HCT116 (cell line): ENCODE measurements around the gene SDCCAG8. TPM values are rescaled to one million over a fixed set of nuclear protein-coding genes. Genes with fewer than 3 reads are reported as not detected.

Experiments
- ATAC-seq: fragments of 200-7000 bp; cut with Tn5 transposase; 2 replicates; pipeline ENCODE4 v1.9.1; 2020; ENCODE audit warnings: mild to moderate bottlenecking, moderate library complexity
- BruUV-seq: library from RNA; stranded (reverse); fragments of 400-500 nt; replicated peaks from 2 replicates; lab custom pipeline; 2021; lab: Mats Ljungman, UMichigan
- CTCF ChIA-PET: fragments of 300-600 bp; sonication (Branson Sonifier 250); formaldehyde crosslinking; loops from one replicate; lab custom pipeline; 2021; ENCODE audit warnings: antibody characterized with exemption; lab: Charles Lee
- POLR2A ChIA-PET: fragments of 300-600, 350-600 bp; sonication (Branson Sonifier 250); formaldehyde crosslinking; loops from one replicate; lab custom pipeline; 2021; ENCODE audit warnings: antibody characterized with exemption; lab: Charles Lee
- RAD21 ChIA-PET, 2 experiments: fragments of 300-600 bp; sonication (Branson Sonifier 250); formaldehyde crosslinking; loops; one replicate each; lab custom pipeline; 2023; ENCODE audit warnings: low total read pairs in 2 of 2; ENCODE audit not compliant: uncharacterized antibody in 2 of 2, unreplicated experiment in 2 of 2, low non-redundant PET in 1 of 2; lab: Charles Lee
- DNase-seq: peaks from one replicate; pipeline ENCODE4 v3.0.0-alpha.2; 2010; ENCODE audit warnings: low read depth, low spot score
- H2AFZ ChIP-seq: fragments of 200-600 bp; shearing (Covaris generic), sonication (generic); 2 replicates; pipeline ENCODE4 v1.6.1; 2017; ENCODE audit warnings: low read depth, mixed run types, mixed read lengths, antibody characterized with exemption, low read length; ENCODE audit not compliant: poor library complexity, severe bottlenecking
- H3K27ac ChIP-seq: 2 replicates; pipeline ENCODE4 v1.5.1; 2012; ENCODE audit warnings: low read depth, low read length
- H3K27me3 ChIP-seq: fragments of 200-600 bp; sonication (generic); 2 replicates; pipeline ENCODE4 v1.6.1; 2016; ENCODE audit warnings: mixed run types, low read length, mixed read lengths; ENCODE audit not compliant: insufficient read depth
- H3K36me3 ChIP-seq, 2 experiments: fragments of 200-500 bp in 1 of 2; fragments of 200-600 bp in 1 of 2; sonication (Bioruptor generic) in 1 of 2; sonication (generic) in 1 of 2; 2 replicates each; pipeline versions ENCODE4 v1.5.1 to v1.6.1; 2014 to 2016; ENCODE audit warnings: low read length in 2 of 2, inconsistent platforms in 1 of 2, mixed read lengths in 1 of 2, mixed run types in 1 of 2; ENCODE audit not compliant: insufficient read depth in 2 of 2, control insufficient read depth in 1 of 2
- H3K4me1 ChIP-seq, 2 experiments: fragments of 200-600 bp in 1 of 2; sonication (generic) in 1 of 2; 2 replicates each; pipeline versions ENCODE4 v1.5.1 to v1.6.1; 2012 to 2017; ENCODE audit warnings: low read length in 2 of 2, inconsistent platforms in 1 of 2, mild to moderate bottlenecking in 1 of 2, mixed read lengths in 1 of 2, mixed run types in 1 of 2, moderate library complexity in 1 of 2; ENCODE audit not compliant: insufficient read depth in 2 of 2, control insufficient read depth in 1 of 2
- H3K4me2 ChIP-seq: fragments of 200-600 bp; sonication (generic); 2 replicates; pipeline ENCODE4 v1.6.1; 2017; ENCODE audit warnings: mixed run types, low read length, mixed read lengths
- H3K4me3 ChIP-seq, 2 experiments: fragments of 200-600 bp in 1 of 2; sonication (generic) in 1 of 2; replicated peaks in 1 of 2; 2 replicates each; pipeline ENCODE4 v1.5.1; 2011 to 2016; ENCODE audit warnings: low read length in 2 of 2, control low read depth in 1 of 2, low read depth in 1 of 2, mild to moderate bottlenecking in 1 of 2, mixed read lengths in 1 of 2, mixed run types in 1 of 2
- H3K79me2 ChIP-seq: fragments of 200-600 bp; sonication (generic); 2 replicates; pipeline ENCODE4 v1.6.1; 2017; ENCODE audit warnings: mild to moderate bottlenecking, mixed run types, low read length, moderate library complexity, mixed read lengths; ENCODE audit not compliant: insufficient read depth
- H3K9ac ChIP-seq: fragments of 200-600 bp; sonication (generic); 2 replicates; pipeline ENCODE4 v1.6.1; 2016; ENCODE audit warnings: low read length, mixed read lengths
- H3K9me2 ChIP-seq: fragments of 200-600 bp; sonication (generic), shearing (Covaris generic); 2 replicates; pipeline ENCODE4 v1.6.1; 2017; ENCODE audit warnings: mixed run types, mild to moderate bottlenecking, moderate library complexity; ENCODE audit not compliant: insufficient read depth
- H3K9me3 ChIP-seq, 2 experiments: fragments of 200-500 bp in 1 of 2; fragments of 200-600 bp in 1 of 2; sonication (Bioruptor generic) in 1 of 2; sonication (generic) in 1 of 2; 2 replicates each; pipeline ENCODE4 v1.6.1; 2014 to 2017; ENCODE audit warnings: low read length in 2 of 2, mixed read lengths in 2 of 2, inconsistent platforms in 1 of 2, low read depth in 1 of 2, mild to moderate bottlenecking in 1 of 2, mixed run types in 1 of 2, moderate library complexity in 1 of 2; ENCODE audit not compliant: control insufficient read depth in 1 of 2, insufficient read depth in 1 of 2
- H4K20me1 ChIP-seq: fragments of 200-600 bp; sonication (generic), shearing (Covaris generic); 2 replicates; pipeline ENCODE4 v1.6.1; 2017; ENCODE audit warnings: mixed run types, mild to moderate bottlenecking, moderate library complexity; ENCODE audit not compliant: insufficient read depth
- CBX3 ChIP-seq: IDR thresholded peaks from 2 replicates; pipeline ENCODE4 v1.6.1; 2012; ENCODE audit warnings: low read depth
- EGR1 ChIP-seq: IDR thresholded peaks from 2 replicates; pipeline ENCODE4 v1.6.1; 2012; ENCODE audit warnings: low read depth
- POLR2A ChIP-seq: IDR thresholded peaks from 2 replicates; pipeline ENCODE4 v1.7.0; 2011; ENCODE audit warnings: borderline replicate concordance; ENCODE audit not compliant: insufficient read depth, insufficient read length; ENCODE audit errors: extremely low read depth
- POLR2AphosphoS5 ChIP-seq: IDR thresholded peaks from 2 replicates; pipeline ENCODE4 v1.6.1; 2011; ENCODE audit warnings: mild to moderate bottlenecking, low read depth, low read length, moderate library complexity
- ZFX ChIP-seq: fragments of 450-650 bp; IDR thresholded peaks from 2 replicates; pipeline ENCODE4 v1.6.1; 2017
- intact Hi-C: fragments of 100-400 bp; cut with micrococcal nuclease; formaldehyde crosslinking; loops from 2 replicates; pipeline ENCODE4 v1.10.0; 2022
- total RNA-seq: library from RNA; stranded (reverse); gene quantifications from one replicate; pipeline ENCODE4 v1.2.1, GENCODE V29; 2021; ENCODE audit not compliant: unreplicated experiment
- TF ChIP-seq, protein P1 (sequence below), 3 experiments: fragments of 200-600 bp in 1 of 3; sonication (generic) in 1 of 3; IDR thresholded peaks in 2 of 3; conservative IDR thresholded peaks in 1 of 3; 2 replicates each; pipeline ENCODE4 v1.5.1; 2012 to 2017; ENCODE audit warnings: low read depth in 2 of 3, low read length in 2 of 3, antibody characterized with exemption in 1 of 3, borderline replicate concordance in 1 of 3, control low read depth in 1 of 3, mild to moderate bottlenecking in 1 of 3, mixed read lengths in 1 of 3, mixed run types in 1 of 3, moderate library complexity in 1 of 3; ENCODE audit not compliant: insufficient read depth in 1 of 3

Gene SDCCAG8
- total RNA-seq, 1 experiment from 2014 or later = 38.2 TPM

DNA sequence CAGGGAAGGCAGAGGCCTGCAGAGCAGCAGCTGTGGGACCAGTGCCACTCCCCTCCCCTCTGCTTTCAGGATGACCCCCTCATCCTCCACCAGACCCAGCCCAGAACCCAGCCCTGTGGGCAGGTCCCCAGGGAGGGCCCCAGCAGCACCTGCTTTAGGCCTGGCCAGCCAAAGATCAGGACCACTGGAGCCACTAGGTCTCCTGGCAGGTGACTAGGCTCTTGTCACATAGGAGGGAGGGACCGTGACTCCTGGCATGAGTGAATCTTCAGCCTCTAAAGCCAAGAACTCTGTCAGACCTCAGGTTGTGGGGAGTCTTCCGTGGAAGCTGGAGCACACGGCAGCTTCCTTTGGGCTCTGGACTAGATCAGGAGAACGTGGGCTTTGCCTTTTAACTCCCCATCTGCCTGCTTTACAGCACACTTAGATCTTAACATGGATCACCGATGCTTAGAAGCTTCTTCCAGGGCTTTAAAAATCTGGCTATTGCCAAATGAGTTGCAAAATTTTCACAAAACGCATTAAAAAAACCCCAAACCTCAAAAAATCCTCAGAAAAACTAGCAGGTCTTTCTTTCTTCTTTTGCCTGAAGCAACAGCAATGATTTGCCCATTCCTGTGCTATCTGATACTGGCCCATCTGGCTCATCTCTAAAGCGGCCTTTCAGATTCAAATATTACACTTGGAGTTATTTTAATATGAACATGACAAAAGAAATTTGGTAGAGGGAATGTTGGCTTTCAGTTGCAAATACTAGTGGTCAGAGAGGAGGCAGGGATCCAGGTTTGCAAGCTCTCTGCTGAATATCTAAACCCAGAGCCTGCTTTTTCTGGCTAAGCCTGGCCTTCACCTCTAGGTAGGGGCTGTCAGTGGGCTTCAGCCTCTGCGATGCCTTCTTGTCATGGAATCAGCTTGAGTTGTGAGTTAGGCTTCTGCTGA is 235.2 kb downstream of the SDCCAG8 start:
- TF ChIP-seq, protein P1, sequence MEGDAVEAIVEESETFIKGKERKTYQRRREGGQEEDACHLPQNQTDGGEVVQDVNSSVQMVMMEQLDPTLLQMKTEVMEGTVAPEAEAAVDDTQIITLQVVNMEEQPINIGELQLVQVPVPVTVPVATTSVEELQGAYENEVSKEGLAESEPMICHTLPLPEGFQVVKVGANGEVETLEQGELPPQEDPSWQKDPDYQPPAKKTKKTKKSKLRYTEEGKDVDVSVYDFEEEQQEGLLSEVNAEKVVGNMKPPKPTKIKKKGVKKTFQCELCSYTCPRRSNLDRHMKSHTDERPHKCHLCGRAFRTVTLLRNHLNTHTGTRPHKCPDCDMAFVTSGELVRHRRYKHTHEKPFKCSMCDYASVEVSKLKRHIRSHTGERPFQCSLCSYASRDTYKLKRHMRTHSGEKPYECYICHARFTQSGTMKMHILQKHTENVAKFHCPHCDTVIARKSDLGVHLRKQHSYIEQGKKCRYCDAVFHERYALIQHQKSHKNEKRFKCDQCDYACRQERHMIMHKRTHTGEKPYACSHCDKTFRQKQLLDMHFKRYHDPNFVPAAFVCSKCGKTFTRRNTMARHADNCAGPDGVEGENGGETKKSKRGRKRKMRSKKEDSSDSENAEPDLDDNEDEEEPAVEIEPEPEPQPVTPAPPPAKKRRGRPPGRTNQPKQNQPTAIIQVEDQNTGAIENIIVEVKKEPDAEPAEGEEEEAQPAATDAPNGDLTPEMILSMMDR (IDR thresholded peaks at IDR 0.05 in 2 of 3, conservative IDR thresholded peaks at IDR 0.05 in 1 of 3; ENCODE audit: borderline replicate concordance in 1 of 3, insufficient read depth in 1 of 3, low read depth in 2 of 3, low read length in 2 of 3) = no peak
- no peak for TF ChIP-seq POLR2A
- no peak for TF ChIP-seq EGR1
- TF ChIP-seq POLR2AphosphoS5 = no peak
- TF ChIP-seq CBX3 = no peak
- TF ChIP-seq ZFX = no peak
- TF ChIP-seq, all 23 proteins: peak for 0
- no peak for ATAC-seq
- Histone ChIP-seq H3K27ac (no peak overlapping the region), H3K9ac (no peak overlapping the region), H3K4me3 (no peak overlapping the region), H3K4me2 (no peak overlapping the region), H3K9me3 (no peaks in the 10 kb centered on the region), H3K27me3 (no peaks in the 10 kb centered on the region), H3K79me2 (peaks cover 19% of the 10 kb centered on the region; the same call in 1 of the 2 replicates), H3K4me1 (peaks cover 0 to 11% of the 10 kb centered on the region in 2 experiments; a peak in 2 of 4 replicates), H3K9me2 (no peaks in the 10 kb centered on the region), H2AFZ (no peak overlapping the region), H3K36me3 (peaks cover 0 to 2% of the 10 kb centered on the region in 2 experiments; a peak in 2 of 4 replicates), H4K20me1 (no peaks in the 10 kb centered on the region)
- intact Hi-C loops = no loop called here
- no TSS peak for BruUV-seq
- DNase-seq = no peak
- ChIA-PET CTCF (no interaction called here), POLR2A (no interaction called here), RAD21 (no interaction called here)
